HG02763 (cell line): Measurements from ENCODE around the gene WTIP.
"Not testable (repeated sequence)": the region's sequence is repeated elsewhere in the genome, so short reads cannot be mapped to it uniquely, and the experiment has no call there.

ENCODE experiments used
- ATAC-seq: cut with Tn5 transposase; IDR thresholded peaks from one replicate; pipeline ENCODE4 v1.9.1; 2021; ENCODE audit warnings: mild to moderate bottlenecking, moderate library complexity; ENCODE audit not compliant: unreplicated experiment

The WTIP gene

DNA sequence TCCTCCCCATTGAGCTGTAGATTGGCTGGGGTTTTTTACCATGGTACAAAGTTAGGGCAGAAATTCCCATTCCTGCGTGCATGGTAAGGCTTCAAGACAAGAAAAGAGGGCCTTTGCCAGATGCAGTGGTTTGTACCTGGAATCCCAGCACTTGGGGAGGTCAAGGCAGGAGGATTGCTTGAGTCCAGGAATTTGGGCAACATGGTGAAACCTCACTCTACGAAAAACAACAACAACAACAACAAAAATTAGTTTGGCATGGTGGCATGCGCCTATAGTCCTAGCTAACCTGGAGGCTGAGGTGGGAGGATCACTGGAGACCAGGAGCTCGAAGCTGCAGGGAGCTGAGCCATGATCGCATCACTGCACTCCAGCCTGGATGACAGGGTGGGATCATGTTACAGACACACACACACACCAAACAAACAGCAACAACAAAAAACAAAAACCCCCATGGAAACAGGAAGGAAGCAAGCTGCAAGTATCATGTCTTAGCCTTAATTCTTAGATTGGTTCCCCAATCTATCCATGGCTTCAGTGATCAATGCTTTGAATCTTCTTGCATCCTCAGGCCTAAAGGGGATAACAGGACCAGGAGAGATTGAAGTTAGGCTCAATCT is 5.5 kb upstream of the WTIP start:
- no peak for ATAC-seq

- ATAC-seq = not testable (repeated sequence)
Observed at GRCh38 chr19:34478496-34478895, 3.1 kb upstream of the WTIP start.

GRCh38 chr19:34479396-34479795 is 2.2 kb upstream of the WTIP start:
- ATAC-seq = no peak

GRCh38 chr19:34480491-34480890 is 1.1 kb upstream of the WTIP start:
- ATAC-seq = no peak

DNA sequence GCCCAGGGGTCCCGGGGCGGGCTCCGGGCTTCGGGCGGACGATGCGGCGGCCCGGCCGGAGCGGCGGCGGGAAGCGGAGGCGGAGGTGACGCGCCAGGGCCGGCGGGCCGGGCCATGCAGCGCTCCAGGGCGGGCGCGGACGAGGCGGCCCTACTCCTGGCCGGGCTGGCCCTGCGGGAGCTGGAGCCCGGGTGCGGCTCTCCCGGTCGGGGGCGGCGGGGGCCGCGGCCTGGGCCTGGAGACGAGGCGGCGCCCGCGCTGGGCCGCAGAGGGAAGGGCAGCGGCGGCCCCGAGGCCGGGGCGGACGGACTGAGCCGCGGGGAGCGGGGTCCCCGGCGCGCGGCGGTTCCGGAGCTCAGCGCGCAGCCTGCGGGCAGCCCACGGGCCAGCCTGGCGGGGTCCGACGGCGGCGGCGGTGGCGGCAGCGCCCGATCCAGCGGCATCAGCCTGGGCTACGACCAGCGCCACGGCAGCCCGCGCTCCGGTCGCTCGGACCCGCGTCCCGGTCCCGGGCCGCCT is 362 bp downstream of the WTIP start:
- ATAC-seq = no peak

DNA sequence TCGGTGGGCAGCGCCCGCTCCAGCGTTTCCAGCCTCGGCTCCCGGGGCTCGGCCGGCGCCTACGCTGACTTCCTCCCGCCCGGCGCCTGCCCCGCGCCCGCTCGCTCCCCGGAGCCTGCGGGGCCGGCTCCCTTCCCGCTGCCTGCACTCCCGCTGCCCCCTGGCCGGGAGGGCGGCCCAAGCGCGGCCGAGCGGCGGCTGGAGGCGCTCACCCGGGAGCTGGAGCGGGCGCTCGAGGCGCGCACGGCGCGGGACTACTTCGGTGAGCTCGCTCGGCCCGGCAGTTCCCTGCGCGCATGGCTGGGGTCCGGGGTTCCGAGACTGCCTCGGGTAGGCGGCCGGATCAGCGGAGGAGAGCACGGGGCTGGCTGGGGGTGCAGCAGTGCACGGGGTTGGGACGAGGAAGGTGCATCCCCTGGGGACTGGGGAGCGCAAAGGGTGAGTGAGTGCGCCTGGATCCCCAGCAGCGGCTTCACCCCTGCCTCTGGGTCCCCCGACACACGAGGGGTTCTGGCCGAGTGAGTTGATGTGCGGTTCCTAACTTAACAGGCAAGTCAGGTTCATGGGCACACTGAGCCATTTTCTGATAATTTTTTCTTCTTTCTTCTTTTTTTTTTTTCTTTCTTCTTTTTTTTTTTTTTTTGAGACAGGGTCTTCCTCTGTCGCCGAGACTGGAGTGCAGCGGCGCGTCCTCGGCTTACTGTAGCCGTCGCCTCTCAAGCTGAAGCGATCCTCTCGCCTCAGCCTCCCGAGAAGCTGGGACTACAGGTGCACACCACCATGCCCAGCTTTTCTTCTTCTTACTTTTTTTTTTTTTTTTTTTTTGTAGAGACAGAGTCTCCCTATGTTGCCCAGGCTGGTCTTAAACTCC is 1.1 kb downstream of the WTIP start:
- ATAC-seq = no peak

DNA sequence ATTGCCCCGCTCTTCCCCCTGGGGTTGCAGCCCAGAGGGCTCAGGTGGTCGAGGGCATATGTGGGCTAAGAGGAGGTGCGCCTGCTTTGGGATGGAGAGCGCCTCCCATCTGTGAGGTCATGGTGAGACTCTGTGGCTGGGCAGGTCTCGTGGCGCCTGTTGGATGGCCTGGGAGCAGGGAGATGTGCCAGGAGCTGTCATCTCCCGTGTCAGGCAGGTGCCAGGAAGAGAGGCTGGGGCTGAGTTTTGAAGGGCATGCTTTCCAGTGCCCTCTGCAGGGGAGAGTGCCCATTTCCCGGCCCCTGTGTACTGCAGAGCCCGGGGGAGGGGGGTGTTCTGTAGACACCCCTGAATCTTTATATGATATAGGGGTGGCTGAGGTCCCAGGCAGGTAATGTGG is 2.8 kb downstream of the WTIP start:
- ATAC-seq = no peak

DNA sequence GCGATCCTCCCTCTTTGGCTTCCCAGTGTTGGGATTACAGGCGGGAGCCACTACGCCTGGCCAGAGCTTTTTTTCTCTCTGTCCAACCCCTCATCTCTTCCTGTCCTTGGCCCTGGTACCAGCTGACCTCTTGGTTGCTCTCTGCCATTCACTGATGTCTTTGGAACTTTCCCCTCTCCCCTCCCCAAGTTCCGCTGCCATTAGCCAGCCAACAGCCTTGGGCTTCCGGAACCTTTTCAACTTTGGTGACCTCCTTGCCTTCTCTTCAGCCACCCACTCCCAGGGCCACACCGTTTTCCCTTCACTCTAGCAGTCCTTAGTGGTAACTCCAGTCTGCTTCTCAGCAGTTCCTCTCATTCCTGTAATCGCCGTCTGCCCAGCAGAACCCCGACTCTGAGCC is 4.3 kb downstream of the WTIP start:
- no peak for ATAC-seq

GRCh38 chr19:34487651-34488051 is 6.1 kb downstream of the WTIP start:
- no peak for ATAC-seq

DNA sequence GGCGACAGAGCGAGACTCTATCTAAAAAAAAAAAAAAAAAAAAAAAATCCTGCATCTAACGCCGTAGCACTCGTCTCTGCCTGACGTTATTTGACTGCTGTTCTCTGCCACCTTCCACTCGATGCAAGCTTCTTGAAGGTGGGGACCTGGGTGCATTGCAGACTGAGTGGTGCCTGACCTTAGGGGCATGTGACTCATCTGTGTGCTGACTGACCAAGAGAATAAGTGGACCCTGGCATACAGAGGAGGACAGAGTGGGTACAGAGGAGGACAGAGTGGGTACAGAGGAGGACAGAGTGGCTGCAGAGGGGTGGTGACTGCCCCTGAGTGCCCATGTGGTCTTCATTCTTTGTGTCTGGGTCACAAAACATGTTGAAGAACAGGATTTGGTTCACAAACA is 7.6 kb downstream of the WTIP start:
- no peak for ATAC-seq

DNA sequence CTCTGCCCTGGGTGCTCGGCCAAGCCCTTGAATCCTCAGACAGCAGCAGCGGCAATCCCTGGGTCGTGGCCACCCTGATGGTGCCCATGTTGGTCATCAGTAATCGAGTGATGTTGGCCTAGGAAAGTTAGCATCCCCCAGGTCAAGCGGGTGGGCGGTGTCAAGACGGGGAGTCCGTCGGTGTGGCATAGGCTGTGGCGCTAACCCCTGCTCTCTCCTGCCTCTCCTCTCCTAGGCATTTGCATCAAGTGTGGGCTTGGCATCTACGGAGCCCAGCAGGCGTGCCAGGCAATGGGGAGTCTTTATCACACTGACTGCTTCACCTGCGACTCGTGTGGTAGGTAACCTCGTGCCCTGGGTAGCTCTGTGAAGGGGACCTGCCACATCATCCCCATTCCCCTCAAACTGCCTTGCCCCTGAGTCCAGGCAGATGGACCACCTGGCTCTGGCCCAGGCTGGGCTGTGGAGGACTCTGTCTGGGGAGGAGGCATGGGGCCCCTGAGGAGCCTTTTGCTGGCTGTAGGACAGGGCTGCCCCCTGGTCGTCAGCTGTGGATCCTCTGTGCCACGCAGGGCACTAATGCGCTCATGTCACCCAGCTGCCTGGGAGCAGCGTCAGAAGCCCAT is 8.7 kb downstream of the WTIP start:
- no peak for ATAC-seq

GRCh38 chr19:34493038-34493648 is 11.6 kb downstream of the WTIP start:
- no peak for ATAC-seq

DNA sequence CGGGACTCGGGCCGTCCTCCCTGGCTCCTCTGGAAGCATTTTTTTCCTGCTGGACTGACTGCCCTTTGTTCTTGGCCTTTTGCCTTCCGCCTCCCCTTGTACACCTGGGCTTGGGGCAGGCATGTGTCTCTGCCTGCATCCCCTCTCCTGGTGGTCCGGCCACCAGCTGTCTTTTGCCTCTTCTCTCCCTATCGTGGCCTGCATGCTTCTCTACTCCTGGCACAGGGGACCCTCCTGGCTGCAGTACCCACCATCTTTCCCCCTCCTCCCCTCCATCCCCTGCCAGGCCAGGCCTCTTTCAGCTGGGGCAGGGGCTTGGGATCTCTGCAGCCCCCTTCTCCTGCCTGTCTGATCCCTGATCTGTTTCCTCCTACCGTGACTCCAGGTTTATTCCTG is 12.1 kb downstream of the WTIP start:
- no peak for ATAC-seq

- ATAC-seq = no peak
Observed at GRCh38 chr19:34494601-34495000, 13.0 kb downstream of the WTIP start.

DNA sequence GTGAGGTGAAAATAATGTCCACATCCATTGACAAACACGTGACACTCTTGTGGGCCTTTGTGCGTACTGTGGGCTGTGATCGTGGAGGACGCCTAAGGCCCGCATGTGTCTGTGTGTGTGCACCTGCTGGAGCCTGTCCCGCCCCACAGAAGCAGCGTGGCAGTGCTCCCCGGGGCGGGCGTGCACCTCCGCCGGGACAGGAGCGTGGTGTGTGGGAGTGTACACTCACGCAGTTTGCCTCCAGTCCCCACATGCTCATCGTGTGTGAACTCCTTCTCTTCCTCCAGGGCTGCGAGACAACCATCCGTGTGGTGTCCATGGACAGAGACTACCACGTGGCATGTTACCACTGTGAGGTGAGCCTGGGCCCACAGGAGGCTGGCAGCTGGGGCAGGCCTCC is 13.9 kb downstream of the WTIP start:
- no peak for ATAC-seq

- ATAC-seq = no peak
Observed at GRCh38 chr19:34497112-34497805, 15.7 kb downstream of the WTIP start.

DNA sequence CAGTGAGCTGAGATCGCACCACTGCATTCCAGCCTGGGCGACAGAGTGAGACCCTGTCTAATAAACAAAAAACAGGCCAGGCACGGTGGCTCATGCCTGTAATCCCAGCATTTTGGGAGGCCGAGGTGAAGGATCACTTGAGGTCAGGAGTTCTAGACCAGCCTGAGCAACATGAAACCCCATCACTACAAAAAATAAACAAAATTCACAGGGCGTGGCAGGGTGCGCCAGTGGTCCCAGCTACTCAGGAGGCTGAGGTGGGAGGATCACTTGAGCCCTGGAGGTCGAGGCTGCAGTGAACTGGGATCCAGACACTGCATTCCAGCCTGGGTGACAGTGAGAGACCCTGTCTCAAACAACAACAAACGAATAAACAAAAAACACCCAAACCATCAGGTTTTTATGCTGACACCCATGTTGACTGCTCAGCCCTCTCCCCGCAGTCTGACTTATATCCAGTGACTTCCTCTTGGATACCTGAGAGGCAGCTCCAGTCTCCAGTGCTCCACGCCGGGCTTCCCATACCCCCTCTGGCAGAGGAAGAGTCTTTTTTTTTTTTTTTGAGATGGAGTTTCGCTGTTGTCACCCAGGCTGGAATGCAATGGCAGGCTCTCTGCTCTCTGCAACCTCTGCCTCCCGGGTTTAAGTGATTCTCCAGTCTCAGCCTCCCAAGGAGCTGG is 17.7 kb downstream of the WTIP start:
- ATAC-seq = no peak

DNA sequence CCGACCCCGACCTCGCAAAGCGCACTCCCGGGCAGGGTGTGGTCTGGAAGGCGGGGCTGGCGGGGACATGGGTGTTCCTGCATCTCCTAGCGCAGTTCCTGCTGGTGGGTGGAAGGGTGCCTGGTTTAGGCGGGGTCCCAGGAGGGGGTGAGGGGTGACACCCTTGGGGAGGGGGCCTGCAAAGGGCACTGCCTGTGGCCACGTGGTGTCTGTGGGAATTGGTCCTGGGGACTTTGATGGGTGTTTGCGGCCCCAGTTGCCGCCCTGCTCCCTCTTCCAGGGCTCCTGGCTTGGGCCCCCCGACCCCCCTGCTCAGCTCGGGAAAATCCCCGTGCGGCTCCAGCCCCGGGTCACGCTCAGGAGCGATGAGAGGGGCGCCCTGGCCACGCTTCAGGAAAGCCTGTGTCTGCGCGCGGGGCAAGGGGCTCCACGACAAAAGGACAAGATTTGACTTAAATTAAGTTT is 19.1 kb downstream of the WTIP start:
- ATAC-seq = no peak

DNA sequence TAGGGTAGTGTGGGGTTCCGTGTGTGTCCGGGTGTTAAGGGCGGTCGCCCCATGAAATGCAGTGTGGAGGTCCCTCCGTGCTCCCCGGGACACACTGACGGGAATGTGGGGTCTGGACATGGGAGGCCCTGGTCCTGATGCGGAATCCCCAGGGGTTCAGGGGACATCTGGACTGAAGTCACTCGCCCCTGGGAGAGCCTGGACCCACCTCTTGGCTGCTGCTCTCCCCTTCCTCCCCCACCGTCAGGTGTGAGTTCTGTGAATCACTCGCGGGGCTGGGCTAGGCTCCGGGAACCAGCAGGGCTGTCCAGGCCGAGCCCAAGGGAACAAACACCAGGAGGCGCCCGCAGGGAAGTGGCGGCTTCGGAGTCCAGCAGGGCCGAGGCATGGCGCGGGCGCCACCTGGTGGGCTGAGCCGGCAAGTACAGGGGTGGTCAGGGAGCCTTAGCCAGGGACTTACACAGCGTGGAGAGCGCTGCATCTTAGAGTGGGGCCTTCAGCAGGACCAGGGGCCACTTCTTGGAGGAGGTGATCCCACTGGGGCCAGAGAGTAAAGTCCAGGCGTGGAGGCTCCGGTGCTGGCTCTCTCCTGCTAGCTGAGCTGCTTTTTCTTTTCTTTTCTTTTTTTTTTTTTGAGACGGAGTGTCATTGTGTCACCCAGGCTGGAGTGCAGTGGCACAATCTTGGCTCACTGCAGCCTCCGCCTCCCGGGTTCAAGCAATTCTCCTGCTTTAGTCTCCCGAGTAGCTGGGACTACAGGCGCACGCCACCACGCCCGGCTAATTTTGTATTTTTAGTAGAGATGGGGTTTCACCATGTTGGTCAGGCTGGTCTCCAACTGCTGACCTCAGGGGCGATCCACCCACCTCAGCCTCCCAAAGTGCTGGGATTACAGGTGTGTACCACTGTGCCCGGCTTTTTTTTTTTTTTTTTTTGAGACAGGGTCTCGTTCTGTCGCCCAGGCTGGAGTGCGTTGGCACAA is 20.1 kb downstream of the WTIP start:
- ATAC-seq = no peak
